Neural cell (in vitro differentiated cells): ENCODE measurements around the gene ABCC11. TPM values are rescaled to one million over a fixed set of nuclear protein-coding genes. Genes with fewer than 3 reads are reported as not detected.

Experiments used
- H2AFZ ChIP-seq: fragments of 200-600, 300-800 bp; sonication (generic), shearing (Covaris generic); 2 replicates; pipeline ENCODE4 v1.6.0; 2014; ENCODE audit warnings: low read depth, mild to moderate bottlenecking, antibody characterized with exemption, low read length, moderate library complexity
- H3F3A ChIP-seq: fragments of 200-600 bp; shearing (Covaris generic); 2 replicates; pipeline ENCODE4 v1.6.1; 2016; ENCODE audit warnings: mild to moderate bottlenecking, moderate library complexity, mixed read lengths, antibody characterized with exemption, low read length; ENCODE audit not compliant: insufficient read depth, poor library complexity, severe bottlenecking
- H3K27ac ChIP-seq: fragments of 200-600, 300-800 bp; sonication (generic), shearing (Covaris generic); 2 replicates; pipeline ENCODE4 v1.5.1; 2014; ENCODE audit warnings: mild to moderate bottlenecking, low read length, moderate library complexity
- H3K27me3 ChIP-seq: fragments of 300-800, 200-600 bp; sonication (generic), shearing (Covaris generic); 2 replicates; pipeline ENCODE4 v1.6.0; 2014; ENCODE audit warnings: mild to moderate bottlenecking, low read depth, low read length, moderate library complexity; ENCODE audit not compliant: insufficient read depth
- H3K36me3 ChIP-seq: fragments of 300-800, 200-600 bp; sonication (generic), shearing (Covaris generic); 2 replicates; pipeline ENCODE4 v1.5.1; 2014; ENCODE audit warnings: mild to moderate bottlenecking, antibody characterized with exemption, low read length, moderate library complexity; ENCODE audit not compliant: insufficient read depth
- H3K4me2 ChIP-seq: fragments of 300-800, 200-600 bp; sonication (generic), shearing (Covaris generic); 2 replicates; pipeline ENCODE4 v1.6.0; 2014; ENCODE audit warnings: mild to moderate bottlenecking, low read length
- H3K4me3 ChIP-seq: fragments of 300-800, 200-600 bp; sonication (generic), shearing (Covaris generic); 2 replicates; pipeline ENCODE4 v1.5.1; 2014; ENCODE audit warnings: mild to moderate bottlenecking, low read length, moderate library complexity
- H3K79me2 ChIP-seq: fragments of 200-600 bp; shearing (Covaris generic); replicated peaks from 2 replicates; pipeline ENCODE4 v1.6.0; 2014; ENCODE audit warnings: mild to moderate bottlenecking, low read length, moderate library complexity; ENCODE audit not compliant: insufficient read depth
- H3K9ac ChIP-seq: fragments of 300-800, 200-600 bp; sonication (generic), shearing (Covaris generic); 2 replicates; pipeline ENCODE4 v1.6.1; 2016; ENCODE audit warnings: mild to moderate bottlenecking, low read length, mixed read lengths
- H3K9me2 ChIP-seq: fragments of 200-600 bp; shearing (Covaris generic); 2 replicates; pipeline ENCODE4 v1.6.1; 2016; ENCODE audit warnings: mild to moderate bottlenecking, low read length, mixed read lengths; ENCODE audit not compliant: insufficient read depth
- H3K9me3 ChIP-seq: fragments of 200-600, 300-800 bp; sonication (generic), shearing (Covaris generic); 2 replicates; pipeline ENCODE4 v1.6.1; 2016; ENCODE audit warnings: mild to moderate bottlenecking, mixed run types, low read length, moderate library complexity, mixed read lengths
- H4K20me1 ChIP-seq: fragments of 200-600 bp; shearing (Covaris generic); 2 replicates; pipeline ENCODE4 v1.6.1; 2016; ENCODE audit warnings: mild to moderate bottlenecking, mixed run types; ENCODE audit not compliant: insufficient read depth
- EP300 ChIP-seq: fragments of 450-650 bp; conservative IDR thresholded peaks from 2 replicates; pipeline ENCODE4 v1.6.1; 2014; ENCODE audit warnings: antibody characterized with exemption, mild to moderate bottlenecking, moderate library complexity; ENCODE audit not compliant: poor library complexity, severe bottlenecking
- EZH2 ChIP-seq: fragments of 200-600, 300-800 bp; shearing (Covaris generic), sonication (generic); IDR thresholded peaks from 2 replicates; pipeline ENCODE4 v1.6.1; 2014; ENCODE audit warnings: antibody characterized with exemption, low read length, borderline replicate concordance, mild to moderate bottlenecking; ENCODE audit not compliant: insufficient read depth, poor library complexity, severe bottlenecking
- MXI1 ChIP-seq: fragments of 450-650 bp; conservative IDR thresholded peaks from 2 replicates; pipeline ENCODE4 v1.6.1; 2014; ENCODE audit warnings: antibody characterized with exemption, mild to moderate bottlenecking; ENCODE audit not compliant: poor library complexity, severe bottlenecking
- POLR2AphosphoS5 ChIP-seq: IDR thresholded peaks from 2 replicates; pipeline ENCODE4 v1.6.1; 2012
- RAD21 ChIP-seq: fragments of 450-650 bp; conservative IDR thresholded peaks from 2 replicates; pipeline ENCODE4 v1.6.1; 2014; ENCODE audit warnings: antibody characterized with exemption, mild to moderate bottlenecking, moderate library complexity
- SMC3 ChIP-seq: fragments of 450-650 bp; conservative IDR thresholded peaks from 2 replicates; pipeline ENCODE4 v1.6.1; 2014; ENCODE audit warnings: antibody characterized with exemption, mild to moderate bottlenecking, moderate library complexity; ENCODE audit not compliant: poor library complexity
- TAF1 ChIP-seq: IDR thresholded peaks from 2 replicates; pipeline ENCODE4 v1.6.1; 2012; ENCODE audit warnings: low read depth
- polyA plus RNA-seq: library from polyadenylated mRNA; depleted of rRNA; stranded (reverse); fragments of >200 nt; gene quantifications from 2 replicates; pipeline ENCODE4 v1.2.3, GENCODE V29; 2014
- TF ChIP-seq, protein P1 (sequence below): IDR thresholded peaks from 2 replicates; pipeline ENCODE4 v1.6.1; 2012; ENCODE audit warnings: borderline replicate concordance
- TF ChIP-seq, protein P2 (sequence below): fragments of 450-650 bp; IDR thresholded peaks from 2 replicates; pipeline ENCODE4 v1.5.1; 2014; ENCODE audit warnings: antibody characterized with exemption, mild to moderate bottlenecking, moderate library complexity; ENCODE audit not compliant: poor library complexity, severe bottlenecking

The ABCC11 gene
- polyA plus RNA-seq, 1 donor from 2014 or later: 0.14 TPM

DNA sequence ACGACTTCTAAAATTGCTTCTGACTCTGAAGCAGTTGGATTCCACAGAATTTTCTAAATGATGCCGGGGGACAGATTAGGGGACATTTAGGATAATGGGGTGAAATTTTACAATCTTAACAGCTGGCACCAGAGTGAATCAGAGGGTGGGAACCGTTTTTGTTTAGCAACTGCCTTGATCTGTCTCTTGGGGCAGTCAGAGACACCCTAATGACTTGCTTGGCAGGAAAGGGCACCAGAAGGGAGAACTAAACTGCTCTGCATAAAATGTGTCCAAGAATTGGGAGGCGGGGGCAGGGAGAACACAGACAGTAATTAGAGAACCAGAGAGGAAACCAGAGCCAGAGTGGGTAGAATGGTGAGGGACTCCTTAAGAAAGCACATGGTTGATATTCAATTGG is 85.4 kb downstream of the ABCC11 start:
- H3K9ac ChIP-seq: no peak overlapping the region
- TF ChIP-seq TAF1 (no peak), EP300 (no peak), EZH2 (no peak), POLR2AphosphoS5 (no peak), RAD21 (no peak), SMC3 (no peak), MXI1 (no peak)
- TF ChIP-seq, protein P1, sequence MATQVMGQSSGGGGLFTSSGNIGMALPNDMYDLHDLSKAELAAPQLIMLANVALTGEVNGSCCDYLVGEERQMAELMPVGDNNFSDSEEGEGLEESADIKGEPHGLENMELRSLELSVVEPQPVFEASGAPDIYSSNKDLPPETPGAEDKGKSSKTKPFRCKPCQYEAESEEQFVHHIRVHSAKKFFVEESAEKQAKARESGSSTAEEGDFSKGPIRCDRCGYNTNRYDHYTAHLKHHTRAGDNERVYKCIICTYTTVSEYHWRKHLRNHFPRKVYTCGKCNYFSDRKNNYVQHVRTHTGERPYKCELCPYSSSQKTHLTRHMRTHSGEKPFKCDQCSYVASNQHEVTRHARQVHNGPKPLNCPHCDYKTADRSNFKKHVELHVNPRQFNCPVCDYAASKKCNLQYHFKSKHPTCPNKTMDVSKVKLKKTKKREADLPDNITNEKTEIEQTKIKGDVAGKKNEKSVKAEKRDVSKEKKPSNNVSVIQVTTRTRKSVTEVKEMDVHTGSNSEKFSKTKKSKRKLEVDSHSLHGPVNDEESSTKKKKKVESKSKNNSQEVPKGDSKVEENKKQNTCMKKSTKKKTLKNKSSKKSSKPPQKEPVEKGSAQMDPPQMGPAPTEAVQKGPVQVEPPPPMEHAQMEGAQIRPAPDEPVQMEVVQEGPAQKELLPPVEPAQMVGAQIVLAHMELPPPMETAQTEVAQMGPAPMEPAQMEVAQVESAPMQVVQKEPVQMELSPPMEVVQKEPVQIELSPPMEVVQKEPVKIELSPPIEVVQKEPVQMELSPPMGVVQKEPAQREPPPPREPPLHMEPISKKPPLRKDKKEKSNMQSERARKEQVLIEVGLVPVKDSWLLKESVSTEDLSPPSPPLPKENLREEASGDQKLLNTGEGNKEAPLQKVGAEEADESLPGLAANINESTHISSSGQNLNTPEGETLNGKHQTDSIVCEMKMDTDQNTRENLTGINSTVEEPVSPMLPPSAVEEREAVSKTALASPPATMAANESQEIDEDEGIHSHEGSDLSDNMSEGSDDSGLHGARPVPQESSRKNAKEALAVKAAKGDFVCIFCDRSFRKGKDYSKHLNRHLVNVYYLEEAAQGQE: no peak
- TF ChIP-seq, protein P2, sequence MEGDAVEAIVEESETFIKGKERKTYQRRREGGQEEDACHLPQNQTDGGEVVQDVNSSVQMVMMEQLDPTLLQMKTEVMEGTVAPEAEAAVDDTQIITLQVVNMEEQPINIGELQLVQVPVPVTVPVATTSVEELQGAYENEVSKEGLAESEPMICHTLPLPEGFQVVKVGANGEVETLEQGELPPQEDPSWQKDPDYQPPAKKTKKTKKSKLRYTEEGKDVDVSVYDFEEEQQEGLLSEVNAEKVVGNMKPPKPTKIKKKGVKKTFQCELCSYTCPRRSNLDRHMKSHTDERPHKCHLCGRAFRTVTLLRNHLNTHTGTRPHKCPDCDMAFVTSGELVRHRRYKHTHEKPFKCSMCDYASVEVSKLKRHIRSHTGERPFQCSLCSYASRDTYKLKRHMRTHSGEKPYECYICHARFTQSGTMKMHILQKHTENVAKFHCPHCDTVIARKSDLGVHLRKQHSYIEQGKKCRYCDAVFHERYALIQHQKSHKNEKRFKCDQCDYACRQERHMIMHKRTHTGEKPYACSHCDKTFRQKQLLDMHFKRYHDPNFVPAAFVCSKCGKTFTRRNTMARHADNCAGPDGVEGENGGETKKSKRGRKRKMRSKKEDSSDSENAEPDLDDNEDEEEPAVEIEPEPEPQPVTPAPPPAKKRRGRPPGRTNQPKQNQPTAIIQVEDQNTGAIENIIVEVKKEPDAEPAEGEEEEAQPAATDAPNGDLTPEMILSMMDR: no peak

DNA sequence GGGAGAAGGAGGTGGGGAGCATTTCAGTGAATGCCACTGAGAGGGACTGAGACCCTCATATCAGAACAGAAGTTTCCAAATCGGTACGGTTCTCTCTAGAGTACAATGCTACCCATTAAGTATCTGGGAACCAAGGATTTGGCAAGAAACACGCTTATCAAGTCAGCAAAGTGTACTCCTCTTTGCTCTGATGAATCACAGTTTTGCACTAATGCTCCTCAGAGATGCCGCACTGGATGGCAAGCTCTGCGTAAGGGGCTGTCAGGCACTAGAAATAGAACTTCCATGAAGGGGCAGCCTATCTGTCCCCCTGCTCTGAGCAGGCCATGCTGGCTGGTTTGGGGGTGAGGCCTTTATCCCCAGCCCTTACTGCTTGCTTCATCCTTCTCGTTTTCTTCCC is 86.8 kb downstream of the ABCC11 start:
- Histone ChIP-seq H3F3A (no peaks in the 10 kb centered on the region), H3K36me3 (no peaks in the 10 kb centered on the region), H3K27me3 (no peaks in the 10 kb centered on the region), H3K9ac (no peak overlapping the region), H3K27ac (no peak overlapping the region), H2AFZ (no peak overlapping the region), H4K20me1 (no peaks in the 10 kb centered on the region), H3K9me3 (no peaks in the 10 kb centered on the region), H3K4me2 (no peak overlapping the region), H3K4me3 (no peak overlapping the region), H3K79me2 (no peaks in the 10 kb centered on the region), H3K9me2 (no peaks in the 10 kb centered on the region)
- TF ChIP-seq, protein P2: no peak
- TF ChIP-seq EZH2 (no peak), MXI1 (no peak), EP300 (no peak), RAD21 (no peak)
- TF ChIP-seq, protein P1: no peak

More for the DNA sequence above, 85.4 kb downstream of the ABCC11 start:
- Histone ChIP-seq H3K27ac (no peak overlapping the region), H3K9me2 (no peaks in the 10 kb centered on the region), H4K20me1 (no peaks in the 10 kb centered on the region), H3K27me3 (no peaks in the 10 kb centered on the region), H3K4me2 (no peak overlapping the region), H3K36me3 (no peaks in the 10 kb centered on the region), H3K9me3 (no peaks in the 10 kb centered on the region), H3K79me2 (no peaks in the 10 kb centered on the region), H2AFZ (no peak overlapping the region), H3F3A (no peaks in the 10 kb centered on the region), H3K4me3 (no peak overlapping the region)
